ENCODE measurements around the gene ALPP.

- no peak for TF ChIP-seq CTCF (IDR thresholded peaks at IDR 0.05; ENCODE audit: borderline replicate concordance, extremely low read depth, low read length, poor library complexity, severe bottlenecking)
- TF ChIP-seq EZH2 (IDR thresholded peaks at IDR 0.05; ENCODE audit: borderline replicate concordance, low read depth, low read length, severe bottlenecking): no peak
These were observed 39.5 kb downstream of the ALPP start for GRCh38 chr2:232418056-232418455.
